HG03342 (cell line): ENCODE measurements around the gene STPG2.
"Not testable (repeated sequence)": the region's sequence is repeated elsewhere in the genome, so short reads cannot be mapped to it uniquely, and the experiment has no call there.

Experiments
- ATAC-seq: cut with Tn5 transposase; IDR thresholded peaks from one replicate; pipeline ENCODE4 v1.9.1; 2021; ENCODE audit warnings: mild to moderate bottlenecking, moderate library complexity; ENCODE audit not compliant: unreplicated experiment

Gene STPG2

DNA sequence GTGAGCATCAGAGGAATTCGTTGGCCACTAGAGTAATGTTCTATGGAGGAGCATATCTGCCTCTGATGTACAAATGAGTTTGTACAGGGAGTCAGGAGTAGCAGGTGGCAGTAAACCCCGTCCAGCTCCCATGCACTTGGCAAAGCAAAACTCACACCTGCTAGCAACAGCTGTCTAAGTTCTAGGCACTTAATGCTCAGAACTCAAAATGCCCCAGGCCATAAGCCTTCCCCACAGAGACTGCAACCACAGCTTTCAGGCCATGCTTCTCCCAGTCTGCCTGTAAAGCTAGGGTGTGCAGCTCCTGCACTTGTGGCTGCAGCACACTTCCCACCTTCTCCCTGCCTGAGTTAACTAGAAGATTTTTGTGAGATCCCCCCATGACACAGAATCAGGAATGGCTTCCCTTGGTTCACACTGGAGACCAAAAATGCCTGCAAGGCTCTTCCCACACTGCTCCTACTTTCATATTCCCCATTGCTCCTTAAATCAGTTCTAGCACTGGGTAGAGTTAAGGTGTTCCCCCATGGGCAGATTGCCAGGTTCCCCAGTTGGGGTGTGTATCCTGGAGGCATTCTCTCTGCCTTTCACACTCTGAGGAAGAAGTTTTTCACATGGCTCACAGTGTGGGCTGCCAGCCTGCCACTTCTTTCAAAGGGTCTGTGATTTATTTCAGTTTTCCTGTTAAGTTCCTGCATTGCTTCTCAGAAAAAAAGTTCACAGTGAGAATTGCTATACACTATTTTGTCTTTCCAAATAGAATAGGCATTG lies 189.9 kb downstream of the STPG2 start:
- no peak for ATAC-seq

DNA sequence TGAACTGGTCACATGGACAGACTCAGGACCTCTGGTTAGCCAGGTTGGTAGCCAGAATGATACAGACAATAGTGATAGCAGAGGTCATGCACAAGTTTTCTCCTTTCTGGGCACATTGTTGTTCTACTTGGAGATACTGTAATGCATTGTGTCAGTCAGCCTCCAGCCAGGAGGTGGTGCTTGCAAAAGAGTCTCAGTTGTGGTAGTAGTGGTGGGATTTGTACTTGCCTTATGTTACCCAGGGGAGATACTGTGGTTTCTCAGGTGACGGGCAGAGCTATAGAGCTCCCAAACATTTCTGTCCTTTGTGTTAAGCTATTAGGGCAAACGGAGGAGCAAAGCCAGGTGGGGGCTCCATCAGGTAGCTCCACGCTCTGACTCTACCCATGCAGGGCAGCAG lies 190.5 kb downstream of the STPG2 start:
- ATAC-seq, result no peak

DNA sequence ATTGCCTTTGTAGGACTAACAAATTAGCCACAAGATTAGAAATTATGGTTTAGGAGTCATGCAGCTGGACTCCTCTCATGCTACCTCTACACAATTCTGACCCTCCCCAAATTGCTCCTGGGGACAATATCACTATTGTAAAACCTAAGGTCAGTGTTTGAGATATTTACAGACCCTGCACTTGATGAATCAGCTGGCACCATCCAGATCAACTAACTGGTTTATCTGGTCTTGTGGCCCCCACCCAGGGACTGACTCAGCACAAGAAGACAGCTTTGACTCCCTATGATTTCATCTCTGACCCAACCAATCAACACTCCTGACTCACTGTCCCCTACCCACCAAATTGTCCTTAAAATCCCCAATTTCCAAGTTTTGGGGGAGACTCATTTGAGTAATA lies 192.4 kb downstream of the STPG2 start:
- ATAC-seq, result no peak

DNA sequence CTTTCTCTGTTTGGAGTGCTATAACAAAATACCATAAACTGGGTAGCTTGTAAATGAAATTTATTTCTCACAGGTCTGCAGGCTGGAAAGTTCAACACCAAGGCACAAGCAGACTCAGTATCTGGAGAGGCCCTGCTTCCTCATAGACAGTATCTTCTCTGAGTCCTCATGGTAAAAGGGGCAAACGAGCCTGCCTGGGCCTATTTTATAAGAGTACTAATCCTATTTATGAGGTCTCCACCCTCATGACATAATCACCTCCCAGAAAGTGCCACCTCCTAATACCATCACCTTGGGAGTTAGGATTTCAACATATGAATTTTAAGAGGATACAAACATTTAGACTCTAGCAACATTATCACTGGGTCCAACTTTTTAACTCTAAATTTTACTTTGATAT lies 200.3 kb downstream of the STPG2 start:
- no peak for ATAC-seq

DNA sequence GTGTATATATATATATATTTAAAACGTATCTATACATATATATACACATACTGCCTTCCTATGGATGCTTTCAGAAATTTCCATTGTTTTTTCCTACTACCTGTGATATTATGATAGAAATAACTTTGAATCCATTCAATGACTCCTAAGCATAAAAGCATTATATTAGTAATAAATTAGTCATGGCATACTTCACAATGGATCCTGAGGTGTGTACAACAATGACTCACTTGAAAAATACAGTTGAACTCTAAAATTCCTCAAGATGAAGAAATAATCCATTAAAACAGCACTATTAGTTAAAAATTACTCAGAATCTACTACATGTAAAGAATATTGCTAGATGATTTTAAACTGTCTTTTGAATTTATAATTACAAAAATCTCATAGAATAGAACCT lies 201.1 kb downstream of the STPG2 start:
- no peak for ATAC-seq

DNA sequence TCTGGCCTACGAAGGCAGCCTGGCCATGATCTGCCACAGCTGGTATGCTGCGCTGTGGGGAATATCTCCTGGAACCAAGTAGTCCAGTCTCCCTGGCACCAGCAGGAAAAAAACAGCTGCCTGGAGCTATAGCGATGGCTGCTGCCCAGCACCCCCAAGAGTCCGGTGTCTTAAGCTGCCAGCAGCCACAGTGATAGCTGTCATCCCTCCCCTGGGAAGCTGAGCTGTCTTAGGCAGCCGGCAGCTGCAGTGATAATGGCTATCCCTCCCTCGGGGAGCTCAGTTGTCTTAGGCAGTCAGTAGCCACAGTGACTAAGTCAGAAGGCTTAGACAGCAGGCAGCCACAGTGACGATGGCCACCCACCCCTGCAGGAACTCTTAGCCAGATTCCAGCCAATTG lies 205.1 kb downstream of the STPG2 start:
- no peak for ATAC-seq

DNA sequence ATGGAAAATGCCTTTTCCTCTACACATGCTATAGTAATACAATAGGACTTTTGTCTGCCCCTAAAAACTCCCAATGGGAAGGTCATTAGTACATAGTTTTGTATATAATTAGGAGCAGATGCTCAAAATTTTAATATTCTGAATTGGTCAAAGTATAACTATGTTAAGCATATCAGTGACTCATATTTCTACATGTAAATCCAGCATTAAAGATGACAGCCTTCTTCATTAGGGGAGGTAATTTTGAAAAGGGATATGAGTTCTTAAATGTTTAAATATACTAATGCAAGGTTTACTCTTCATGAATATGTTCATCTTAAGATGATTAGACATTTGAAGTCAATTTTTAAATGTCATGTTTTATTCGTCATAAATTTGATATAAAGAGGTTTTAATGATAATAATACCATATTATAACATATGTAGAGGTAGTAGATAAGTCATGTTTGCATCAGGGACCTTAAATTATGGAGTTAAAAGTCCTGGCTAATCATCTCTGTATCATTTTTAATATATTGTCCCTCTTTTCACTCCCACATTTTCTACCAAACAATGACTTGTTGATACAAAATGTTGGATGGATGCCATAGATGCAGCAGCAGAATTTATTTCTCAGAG lies 218.8 kb downstream of the STPG2 start:
- ATAC-seq, result no peak

DNA sequence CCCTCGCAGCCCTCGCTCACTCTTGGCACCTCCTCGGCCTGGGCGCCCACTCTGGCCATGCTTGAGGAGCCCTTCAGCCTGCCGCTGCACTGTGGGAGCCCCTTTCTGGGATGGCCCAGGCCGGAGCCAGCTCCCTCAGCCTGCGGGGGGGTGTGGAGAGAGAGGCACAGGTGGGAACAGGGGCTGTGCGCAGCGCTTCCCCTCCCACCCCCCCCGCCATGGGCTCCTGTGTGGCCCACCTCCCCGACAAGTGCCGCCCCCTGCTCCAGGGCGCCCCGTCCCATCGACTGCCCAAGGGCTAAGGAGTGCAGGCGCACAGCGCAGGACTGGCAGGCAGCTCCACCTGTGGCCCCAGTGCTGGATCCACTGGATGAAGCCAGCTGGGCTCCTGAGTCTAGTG lies 220.2 kb downstream of the STPG2 start:
- ATAC-seq, result no peak

DNA sequence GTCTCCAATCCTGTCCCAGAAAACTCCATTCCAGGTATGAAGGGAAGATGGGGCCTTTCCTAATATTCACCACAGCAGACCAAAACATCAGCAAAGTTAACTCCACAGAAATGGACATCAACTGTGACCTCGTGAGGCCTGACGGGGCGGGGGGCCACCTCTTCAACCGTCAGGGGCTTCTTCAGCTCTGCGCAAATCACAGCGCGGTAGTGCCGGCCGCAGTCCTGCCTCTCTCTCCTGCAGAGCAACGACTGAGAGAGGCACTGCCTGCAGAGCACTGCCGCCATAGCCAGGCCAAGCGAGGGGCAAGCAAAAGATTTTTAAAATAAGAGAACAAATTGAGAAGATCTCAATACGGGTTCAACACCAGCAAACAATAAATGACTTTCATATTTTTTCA lies 226.2 kb downstream of the STPG2 start:
- ATAC-seq, result no peak

DNA sequence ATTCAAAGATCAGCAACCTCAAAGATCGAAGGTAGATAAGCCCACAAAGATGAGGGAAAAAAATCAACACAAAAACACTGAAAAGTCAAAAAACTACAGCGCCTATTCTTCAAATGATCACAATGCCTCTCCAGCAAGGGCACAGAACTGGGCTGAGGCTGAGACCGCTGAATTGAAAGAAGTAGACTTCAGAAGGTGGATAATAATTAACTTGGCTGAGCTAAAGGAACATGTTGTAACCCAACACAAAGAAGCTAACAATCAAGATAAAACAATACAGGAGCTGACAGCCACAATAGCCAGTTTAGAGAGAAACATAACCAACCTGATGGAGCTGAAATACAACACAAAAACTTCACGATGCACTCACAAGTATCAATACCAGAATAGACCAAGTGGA lies 231.1 kb downstream of the STPG2 start:
- ATAC-seq, result no peak

DNA sequence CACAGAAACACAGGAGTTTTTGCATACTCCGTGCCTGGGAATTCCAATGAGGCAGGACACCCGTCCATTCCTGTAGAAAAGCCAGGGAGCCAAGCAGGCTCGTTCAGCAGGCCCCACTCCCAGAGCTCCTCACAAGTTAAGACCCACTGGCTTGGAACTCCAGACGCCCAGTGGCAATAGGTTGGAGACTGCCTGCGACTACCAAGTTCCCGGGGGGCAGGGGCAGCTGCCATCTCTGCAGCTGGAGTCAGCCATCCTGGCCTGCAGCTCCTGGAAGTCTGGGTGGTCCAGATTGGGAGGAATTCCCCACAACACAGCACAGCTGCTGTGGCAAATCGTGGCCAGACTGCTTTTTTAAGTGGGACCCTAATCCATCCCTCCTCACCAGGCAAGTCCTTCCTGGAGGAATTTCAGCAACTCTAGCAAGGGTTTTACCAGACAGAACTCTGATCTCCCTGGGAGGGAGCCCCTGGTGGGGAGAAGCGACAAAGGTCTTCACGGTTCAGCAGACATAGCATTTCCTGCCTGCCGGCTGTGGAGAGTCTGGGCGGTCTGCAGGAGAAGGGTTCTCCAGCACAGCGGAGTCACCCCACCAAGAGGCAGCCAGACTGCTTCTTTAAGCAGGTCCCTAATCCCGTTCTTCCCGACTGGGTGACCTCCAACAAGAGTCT lies 231.9 kb downstream of the STPG2 start:
- ATAC-seq, result no peak

DNA sequence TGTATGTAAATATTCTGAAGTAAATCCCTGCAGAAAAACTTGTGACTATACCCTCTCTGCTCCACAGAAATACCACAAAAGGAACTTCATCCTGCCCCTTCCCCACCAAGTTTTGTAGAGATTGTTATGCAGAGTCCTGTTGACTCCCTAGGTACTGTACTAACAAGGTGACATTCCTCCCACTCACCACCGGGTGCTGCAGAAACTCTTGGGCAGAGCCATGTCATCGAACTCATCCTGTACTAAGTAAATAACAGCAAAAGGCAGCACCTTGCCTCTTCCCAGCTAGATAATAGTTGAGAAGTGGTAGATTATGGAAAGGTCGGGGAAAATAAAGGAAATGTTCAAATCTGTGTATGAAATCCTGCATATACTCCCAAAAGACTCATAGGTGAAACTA lies 233.3 kb downstream of the STPG2 start:
- ATAC-seq, result peak; percentile 72

DNA sequence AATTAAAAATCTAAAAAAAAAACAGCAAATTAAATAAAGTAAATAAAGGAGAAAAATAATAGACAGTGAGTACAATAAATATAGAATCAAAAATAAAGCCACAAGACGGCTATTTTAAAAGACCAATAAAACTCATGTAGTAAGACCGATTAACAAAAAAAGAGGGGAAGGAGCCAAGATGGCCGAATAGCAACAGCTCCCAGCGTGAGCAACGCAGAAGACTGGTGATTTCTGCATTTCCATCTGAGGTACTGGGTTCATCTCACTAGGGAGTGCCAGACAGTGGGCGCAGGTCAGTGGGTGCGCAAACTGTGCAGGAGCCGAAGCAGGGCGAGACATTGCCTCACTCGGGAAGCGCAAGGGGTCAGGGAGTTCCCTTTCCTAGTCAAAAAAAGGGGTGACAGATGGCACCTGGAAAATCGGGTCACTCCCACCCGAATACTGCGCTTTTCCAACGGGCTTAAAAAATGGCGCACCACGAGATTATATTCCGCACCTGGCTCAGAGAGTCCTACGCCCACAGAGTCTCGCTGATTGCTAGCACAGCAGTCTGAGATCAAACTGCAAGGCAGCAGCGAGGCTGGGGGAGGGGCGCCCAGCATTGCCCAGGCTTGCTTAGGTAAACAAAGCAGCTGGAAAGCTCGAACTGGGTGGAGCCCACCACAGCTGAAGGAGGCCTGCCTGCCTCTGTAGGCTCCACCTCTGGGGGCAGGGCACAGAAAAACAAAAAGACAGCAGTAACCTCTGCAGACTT lies 239.7 kb downstream of the STPG2 start:
- not testable (repeated sequence) for ATAC-seq

DNA sequence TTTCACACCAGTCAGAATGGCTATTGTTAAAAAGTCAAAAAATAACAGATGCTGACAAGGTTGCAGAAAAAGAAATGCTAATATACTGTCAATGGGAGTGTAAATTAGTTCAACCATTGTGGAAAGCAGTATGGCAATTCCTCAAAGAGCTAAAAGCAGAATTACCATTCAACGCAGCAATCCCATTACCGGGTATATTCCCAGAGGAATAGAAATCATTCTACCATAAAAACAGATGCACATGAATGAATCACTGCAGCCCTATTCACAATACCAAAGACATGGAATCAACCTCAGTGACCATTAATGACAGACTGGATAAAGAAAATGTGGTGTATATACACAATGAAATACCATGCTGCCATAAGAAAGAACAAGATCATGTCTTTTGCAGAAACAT lies 243.0 kb downstream of the STPG2 start:
- no peak for ATAC-seq

DNA sequence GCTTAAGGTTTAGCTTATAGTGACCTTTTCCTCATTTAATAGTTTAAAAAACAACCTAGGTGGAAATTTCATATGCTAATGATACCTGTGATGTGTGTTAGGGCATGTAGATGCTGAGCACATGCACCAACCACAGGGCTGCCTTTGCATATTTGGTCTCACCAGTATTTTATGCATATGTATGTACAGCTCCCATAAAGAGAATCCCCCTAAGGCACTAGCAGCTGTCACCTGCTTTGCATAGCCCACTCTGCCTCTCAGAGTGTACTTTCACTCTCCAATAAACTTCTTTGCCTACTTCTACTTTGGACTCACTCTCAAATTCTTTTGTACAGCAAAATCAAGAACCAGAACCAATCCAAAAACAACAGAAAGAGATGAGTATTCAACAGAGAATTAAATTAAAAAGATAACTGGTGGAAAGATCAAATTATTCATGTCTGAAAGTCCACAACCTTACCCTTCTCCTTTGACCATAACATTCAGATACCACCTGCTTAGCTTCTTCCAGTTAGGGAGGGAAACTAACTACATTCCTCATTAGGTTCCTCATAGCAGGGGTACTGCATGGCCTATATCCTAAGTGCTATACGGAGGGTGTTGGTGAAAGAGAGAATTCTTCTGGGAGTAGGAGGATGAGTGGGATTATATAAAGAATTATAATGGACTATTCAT lies 250.5 kb downstream of the STPG2 start:
- no peak for ATAC-seq

DNA sequence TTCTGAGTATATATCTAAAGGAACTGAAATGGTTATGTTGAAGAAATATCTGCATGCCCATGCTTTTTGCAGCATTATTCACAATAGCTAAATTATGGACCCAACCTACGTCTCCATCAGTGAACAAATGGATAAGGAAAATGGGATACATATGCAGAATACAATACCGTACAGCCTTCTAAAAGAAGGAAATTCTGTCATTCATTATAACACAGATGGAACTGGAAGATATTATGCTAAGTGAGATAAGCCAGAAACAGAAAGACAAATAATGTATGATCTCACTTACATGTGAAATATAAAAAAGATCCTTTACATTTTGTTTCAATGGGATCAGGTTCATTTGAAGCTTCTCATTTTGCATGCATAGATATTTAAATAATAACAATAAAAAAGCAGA lies 263.3 kb downstream of the STPG2 start:
- ATAC-seq, result no peak

DNA sequence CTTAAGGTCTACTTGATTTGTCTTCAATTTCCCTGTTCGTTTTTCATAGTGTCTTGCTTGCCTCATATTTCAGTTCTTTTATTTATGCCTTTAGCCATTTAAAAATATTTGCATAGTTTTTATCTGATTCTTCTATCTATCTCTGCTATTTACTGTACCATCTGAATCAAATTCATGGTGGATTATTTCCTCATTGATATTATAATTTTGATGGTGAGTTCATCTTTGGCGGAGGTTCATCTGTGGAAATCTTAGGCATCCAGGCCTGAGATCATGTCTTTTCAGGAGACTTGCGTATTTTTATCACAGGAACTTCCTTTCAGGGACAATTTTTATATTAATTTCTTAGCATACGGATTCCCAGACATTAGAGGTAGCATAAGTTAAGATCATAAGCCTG lies 275.2 kb downstream of the STPG2 start:
- ATAC-seq, result no peak

DNA sequence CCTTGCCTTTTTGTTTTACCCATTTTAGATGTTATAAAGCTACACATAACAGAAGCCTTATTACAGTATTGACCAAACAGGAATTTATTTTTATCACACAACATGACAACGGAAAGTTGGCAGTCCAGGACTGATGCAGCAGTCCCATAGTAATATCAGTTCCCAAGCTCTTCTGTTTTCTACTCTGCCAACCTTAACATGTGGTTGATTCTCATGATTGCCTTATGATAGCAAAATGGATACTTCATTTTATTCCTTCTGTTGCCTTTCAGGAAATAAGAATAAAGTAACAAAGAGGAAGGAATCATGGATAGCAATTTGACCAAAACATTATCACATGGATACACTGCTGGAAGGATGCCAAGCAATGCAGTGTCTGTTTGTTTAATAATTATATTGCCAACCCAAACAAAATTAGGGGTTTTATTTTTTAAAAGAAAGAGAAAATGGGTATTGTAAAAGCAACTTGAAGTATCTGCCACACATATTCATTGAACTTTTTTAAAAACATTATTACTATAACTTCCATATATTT lies 275.7 kb downstream of the STPG2 start:
- no peak for ATAC-seq

DNA sequence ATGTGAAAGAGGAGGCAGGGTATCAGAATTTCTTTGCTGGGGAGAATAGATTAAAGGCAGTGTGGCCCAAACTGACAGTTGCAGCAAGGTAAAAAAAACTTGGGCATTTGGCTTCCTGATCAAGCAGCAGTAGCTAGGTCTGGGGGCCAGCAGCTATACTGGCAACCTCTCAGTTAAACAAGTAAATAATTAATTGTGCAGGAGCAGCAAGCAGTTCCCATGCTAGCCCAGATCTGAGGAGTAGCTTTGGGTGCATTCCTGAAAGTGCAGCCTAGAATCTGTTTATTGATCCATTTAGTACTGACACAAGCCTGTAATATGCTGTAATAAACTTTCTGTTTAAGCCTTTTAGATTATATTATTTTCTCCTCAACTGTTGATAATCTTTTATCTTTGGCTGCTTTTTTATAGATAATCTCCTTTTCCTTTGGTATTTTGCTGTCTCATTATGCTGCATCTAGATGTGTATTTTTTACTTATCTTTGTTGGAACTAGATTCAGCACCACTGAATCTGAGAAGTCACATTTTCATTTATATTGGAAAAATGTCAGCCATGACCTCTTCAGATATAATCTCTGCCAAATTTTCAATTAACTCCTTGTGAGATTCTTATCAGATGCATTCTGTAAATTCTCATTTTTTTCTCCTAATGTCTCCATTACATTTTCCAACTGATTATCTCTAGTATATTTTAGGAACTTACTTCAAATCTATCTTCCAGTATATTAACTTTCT lies 276.3 kb downstream of the STPG2 start:
- no peak for ATAC-seq

DNA sequence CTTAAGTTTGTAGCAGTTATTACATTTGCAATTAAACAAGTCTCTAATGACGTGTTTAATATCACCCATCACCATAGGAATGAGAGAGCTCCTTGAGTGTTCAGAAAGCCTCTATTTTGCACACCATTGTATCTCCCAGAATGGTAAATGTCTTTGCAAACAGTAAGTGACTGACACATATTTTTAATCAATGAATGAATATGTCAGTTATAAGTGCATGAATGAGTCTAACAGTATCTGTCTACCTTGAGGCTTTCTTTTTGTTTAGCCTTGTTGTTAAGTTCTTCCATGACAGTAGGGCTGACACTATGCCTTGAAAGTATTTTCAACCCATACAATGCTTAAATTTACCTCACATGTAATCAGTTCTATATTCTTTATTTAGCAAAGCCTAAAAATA lies 292.2 kb downstream of the STPG2 start:
- no peak for ATAC-seq
